Epithelial cell of proximal tubule (primary cell): ENCODE results near the gene ACKR2. TPM values are rescaled to one million over a fixed set of nuclear protein-coding genes. Genes with fewer than 3 reads are reported as not detected.

Experiments used
- DNase-seq: peaks from one replicate; pipeline ENCODE4 v3.0.0-alpha.2; 2011; ENCODE audit warnings: low read depth
- H3K4me3 ChIP-seq: 2 replicates; pipeline ENCODE4 v1.5.1; 2011; ENCODE audit warnings: low read depth, mild to moderate bottlenecking, low read length
- total RNA-seq: library from RNA; depleted of rRNA; stranded (reverse); fragments of >200 nt; gene quantifications from 2 replicates; pipeline ENCODE4 v1.2.3, GENCODE V29; 2015
- TF ChIP-seq, protein P1 (sequence below): conservative IDR thresholded peaks from 2 replicates; pipeline ENCODE4 v1.5.1; 2012; ENCODE audit warnings: low read depth, mild to moderate bottlenecking, low read length

ACKR2 gene
- total RNA-seq, 1 donor from 2014 or later, result 2.8 TPM

DNA sequence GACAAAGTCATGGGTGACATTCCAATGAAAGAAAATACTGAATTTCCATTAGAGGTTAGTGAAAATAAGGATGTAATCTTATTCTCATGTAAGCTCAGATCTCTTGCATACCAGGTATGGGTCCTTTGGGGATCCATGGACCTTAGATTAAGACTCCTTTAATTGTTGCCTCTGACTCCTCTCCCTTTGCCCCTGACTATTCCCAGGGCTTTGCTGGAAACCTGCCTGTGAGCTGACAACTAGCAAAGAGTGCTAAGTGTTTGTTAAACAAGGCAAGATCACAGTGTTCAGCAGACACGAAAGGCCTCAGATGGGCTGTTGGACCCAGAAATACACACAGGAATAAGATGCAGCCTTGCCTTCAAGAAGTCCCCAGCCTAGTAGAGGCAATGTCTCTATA, 32.1 kb downstream of the ACKR2 start:
- DNase-seq, result no peak
- TF ChIP-seq, protein P1, sequence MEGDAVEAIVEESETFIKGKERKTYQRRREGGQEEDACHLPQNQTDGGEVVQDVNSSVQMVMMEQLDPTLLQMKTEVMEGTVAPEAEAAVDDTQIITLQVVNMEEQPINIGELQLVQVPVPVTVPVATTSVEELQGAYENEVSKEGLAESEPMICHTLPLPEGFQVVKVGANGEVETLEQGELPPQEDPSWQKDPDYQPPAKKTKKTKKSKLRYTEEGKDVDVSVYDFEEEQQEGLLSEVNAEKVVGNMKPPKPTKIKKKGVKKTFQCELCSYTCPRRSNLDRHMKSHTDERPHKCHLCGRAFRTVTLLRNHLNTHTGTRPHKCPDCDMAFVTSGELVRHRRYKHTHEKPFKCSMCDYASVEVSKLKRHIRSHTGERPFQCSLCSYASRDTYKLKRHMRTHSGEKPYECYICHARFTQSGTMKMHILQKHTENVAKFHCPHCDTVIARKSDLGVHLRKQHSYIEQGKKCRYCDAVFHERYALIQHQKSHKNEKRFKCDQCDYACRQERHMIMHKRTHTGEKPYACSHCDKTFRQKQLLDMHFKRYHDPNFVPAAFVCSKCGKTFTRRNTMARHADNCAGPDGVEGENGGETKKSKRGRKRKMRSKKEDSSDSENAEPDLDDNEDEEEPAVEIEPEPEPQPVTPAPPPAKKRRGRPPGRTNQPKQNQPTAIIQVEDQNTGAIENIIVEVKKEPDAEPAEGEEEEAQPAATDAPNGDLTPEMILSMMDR, result no peak

DNA sequence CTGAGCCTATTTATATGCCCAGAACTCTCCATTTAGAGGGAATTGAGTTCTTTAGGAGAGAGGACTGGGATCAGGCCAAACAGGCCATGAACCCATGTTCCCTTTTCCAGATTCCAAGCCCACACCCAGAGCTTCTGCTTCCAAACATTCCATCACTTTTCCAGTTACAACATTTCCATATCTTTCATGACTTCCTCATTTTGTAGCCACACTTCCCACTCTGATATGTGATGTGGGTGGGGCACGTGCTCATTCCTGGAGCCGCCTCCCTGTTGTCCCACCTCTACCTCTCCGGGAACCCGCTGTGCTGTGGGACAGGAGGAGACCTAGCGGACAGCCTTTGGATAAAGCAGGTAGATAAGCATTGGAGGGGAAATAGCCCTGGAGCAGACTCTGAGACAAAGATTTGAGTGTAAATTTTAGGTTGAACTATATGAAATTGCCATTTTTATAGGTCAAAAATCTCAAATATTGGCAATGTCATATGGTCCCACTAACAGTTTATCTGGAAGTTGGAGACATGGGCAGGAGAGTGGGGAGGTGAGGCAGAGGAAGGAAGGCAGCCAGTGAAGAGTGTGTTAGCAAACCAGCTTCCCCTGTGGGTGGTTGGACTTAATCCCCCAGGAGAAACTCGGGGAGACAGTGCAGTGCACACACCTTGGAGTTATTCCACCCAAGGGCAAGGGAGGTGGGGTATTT, 34.6 kb downstream of the ACKR2 start:
- H3K4me3 ChIP-seq, result no peak overlapping the region
- TF ChIP-seq, protein P1, result no peak
- DNase-seq, result no peak

More for the DNA sequence above, 32.1 kb downstream of the ACKR2 start:
- H3K4me3 ChIP-seq, result no peak overlapping the region

DNA sequence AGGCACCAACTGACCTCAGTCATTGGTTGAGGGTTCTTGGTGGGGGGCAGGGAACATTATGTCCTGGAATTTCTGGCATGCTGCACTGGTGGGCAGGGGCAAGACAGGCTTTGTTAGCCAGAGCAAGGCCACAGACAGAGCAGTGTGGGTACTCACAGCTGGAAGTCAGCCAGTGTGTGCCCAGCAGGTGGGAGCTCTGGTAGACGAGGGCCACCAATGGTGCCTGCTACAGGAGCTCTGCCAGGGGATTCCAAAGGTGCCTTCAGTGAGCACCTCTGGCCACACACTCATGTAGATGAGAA, 35.1 kb downstream of the ACKR2 start:
- TF ChIP-seq, protein P1, result no peak
- no peak for DNase-seq
- H3K4me3 ChIP-seq, result no peak overlapping the region

DNA sequence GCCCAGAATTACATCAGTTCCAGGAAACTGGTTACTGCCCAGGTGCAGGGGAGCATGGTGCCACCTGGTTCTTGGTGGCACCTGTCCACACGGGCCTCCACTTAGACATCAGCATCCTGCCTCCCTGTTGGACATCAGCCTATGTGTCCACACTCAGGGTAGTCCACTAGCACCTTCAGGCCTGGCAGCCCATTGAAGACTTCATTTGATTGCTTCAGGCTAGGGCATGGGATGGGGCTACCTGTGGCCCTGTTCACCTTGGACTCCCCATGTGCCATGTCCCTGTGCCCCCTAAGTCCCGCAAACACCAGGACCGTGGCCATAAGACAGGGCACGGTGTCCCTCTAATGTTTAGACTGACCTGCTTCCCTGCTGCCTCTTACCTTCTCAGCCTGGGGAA, 35.6 kb downstream of the ACKR2 start:
- no peak overlapping the region for H3K4me3 ChIP-seq
- DNase-seq, result no peak
- TF ChIP-seq, protein P1, result no peak

DNA sequence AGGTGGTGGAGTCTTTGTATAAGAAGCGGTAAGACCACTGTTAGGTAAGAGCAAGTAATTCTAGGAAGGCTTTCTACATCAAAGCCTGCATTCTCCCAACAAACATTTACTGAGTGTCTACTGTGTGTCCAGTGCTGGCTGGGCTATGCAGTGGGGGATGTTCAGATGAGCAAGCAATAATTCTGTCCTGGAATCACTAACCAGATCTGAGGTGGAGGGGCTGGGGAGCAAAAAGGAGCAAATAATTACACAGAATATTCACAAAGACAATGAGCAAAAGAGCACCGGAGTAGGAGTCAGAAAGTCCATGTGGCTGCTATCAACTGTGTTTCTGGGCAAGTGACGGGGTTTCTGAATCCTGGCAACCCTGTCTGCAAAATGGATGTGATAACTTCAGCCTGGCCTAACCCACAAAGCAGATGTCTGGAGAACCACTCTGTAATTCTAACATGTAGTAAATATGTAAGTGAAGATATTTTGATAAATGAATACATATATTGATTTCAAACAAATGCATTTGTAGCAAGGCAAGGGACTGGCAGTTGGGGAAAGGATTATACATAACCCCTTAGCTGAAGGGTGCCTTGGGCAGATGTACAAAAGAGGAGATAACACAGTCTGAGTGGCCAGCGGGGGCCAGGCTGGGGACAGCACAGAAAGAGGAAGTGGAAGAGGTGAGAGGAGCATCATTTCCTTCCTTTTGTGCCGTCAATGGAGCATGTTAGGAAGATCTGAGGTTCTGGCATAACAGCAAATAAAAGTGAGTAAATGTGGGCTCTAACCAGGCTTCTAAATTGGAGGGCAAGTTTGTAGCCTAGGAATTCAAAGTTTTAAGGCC, 37.7 kb downstream of the ACKR2 start:
- DNase-seq, result no peak
- TF ChIP-seq, protein P1, result no peak
- no peak overlapping the region for H3K4me3 ChIP-seq

DNA sequence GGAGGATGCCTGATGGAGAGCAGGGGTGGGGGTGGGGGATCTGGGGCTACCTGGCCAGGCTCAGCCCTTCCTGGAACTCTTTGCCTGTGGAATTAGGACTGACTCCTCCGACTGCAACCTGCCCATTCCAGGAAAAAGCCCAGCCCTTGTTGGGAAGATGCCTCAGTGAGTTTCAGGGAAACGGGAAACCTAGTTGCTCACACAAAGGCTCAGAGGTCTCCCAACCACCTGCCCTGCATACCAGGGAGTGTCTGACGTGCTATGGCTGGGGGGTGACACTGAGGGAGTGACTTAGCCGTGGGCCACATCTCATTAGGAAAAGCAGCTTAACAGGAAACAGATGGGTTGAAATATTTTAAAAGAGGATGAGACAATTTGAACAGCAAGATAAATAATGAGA, 38.5 kb downstream of the ACKR2 start:
- no peak for DNase-seq
- no peak overlapping the region for H3K4me3 ChIP-seq
- TF ChIP-seq, protein P1, result no peak
